GM21367 (cell line): Measurements from ENCODE around the gene AVEN.
"Not testable (repeated sequence)": the region's sequence is repeated elsewhere in the genome, so short reads cannot be mapped to it uniquely, and the experiment has no call there.

Experiments used
- ATAC-seq: cut with Tn5 transposase; IDR thresholded peaks from one replicate; pipeline ENCODE4 v1.9.1; 2021; ENCODE audit not compliant: unreplicated experiment

The AVEN gene

GRCh38 chr15:33857726-33858125 lies 181.3 kb downstream of the AVEN start:
- no peak for ATAC-seq

- ATAC-seq = no peak
These were observed 186.4 kb downstream of the AVEN start for GRCh38 chr15:33852570-33852969.

- ATAC-seq = no peak
These were observed 186.9 kb downstream of the AVEN start for GRCh38 chr15:33852094-33852493.

- no peak for ATAC-seq
These were observed 187.9 kb downstream of the AVEN start for GRCh38 chr15:33851079-33851478.

- no peak for ATAC-seq
These were observed 191.0 kb downstream of the AVEN start for GRCh38 chr15:33848011-33848410.

- ATAC-seq = no peak
These were observed 192.1 kb downstream of the AVEN start for GRCh38 chr15:33846862-33847261.

GRCh38 chr15:33846142-33846541 lies 192.9 kb downstream of the AVEN start:
- ATAC-seq = no peak

- no peak for ATAC-seq
These were observed 194.4 kb downstream of the AVEN start for GRCh38 chr15:33844597-33844996.

- ATAC-seq = no peak
These were observed 194.8 kb downstream of the AVEN start for GRCh38 chr15:33844186-33844585.

GRCh38 chr15:33840615-33841014 lies 198.4 kb downstream of the AVEN start:
- ATAC-seq = no peak

- ATAC-seq = no peak
These were observed 199.5 kb downstream of the AVEN start for GRCh38 chr15:33839540-33839939.

GRCh38 chr15:33837294-33837693 lies 201.7 kb downstream of the AVEN start:
- ATAC-seq = no peak

- ATAC-seq = no peak
These were observed 203.9 kb downstream of the AVEN start for GRCh38 chr15:33834892-33835743.

GRCh38 chr15:33831646-33832045 lies 207.4 kb downstream of the AVEN start:
- no peak for ATAC-seq

GRCh38 chr15:33830351-33830750 lies 208.7 kb downstream of the AVEN start:
- no peak for ATAC-seq

GRCh38 chr15:33826201-33826600 lies 212.8 kb downstream of the AVEN start:
- no peak for ATAC-seq

- no peak for ATAC-seq
These were observed 213.6 kb downstream of the AVEN start for GRCh38 chr15:33825453-33825852.

- no peak for ATAC-seq
These were observed 215.9 kb downstream of the AVEN start for GRCh38 chr15:33823119-33823518.

- ATAC-seq = no peak
These were observed 216.5 kb downstream of the AVEN start for GRCh38 chr15:33822479-33822878.

- not testable (repeated sequence) for ATAC-seq
These were observed 219.5 kb downstream of the AVEN start for GRCh38 chr15:33819499-33819898.
